BE2C (cell line): Measurements from ENCODE around the gene KL.

Experiments
- DNase-seq: peaks from one replicate; pipeline ENCODE4 v3.0.0-alpha.2; 2020
- H3K27me3 ChIP-seq: fragments of 250-450 bp; sonication (Bioruptor Pico); 2 replicates; pipeline ENCODE4 v1.5.1; 2020; ENCODE audit warnings: mild to moderate bottlenecking
- H3K36me3 ChIP-seq: fragments of 250-450 bp; sonication (Bioruptor Pico); 2 replicates; pipeline ENCODE4 v1.5.1; 2020; ENCODE audit warnings: mild to moderate bottlenecking
- H3K4me1 ChIP-seq: fragments of 250-450 bp; sonication (Bioruptor Pico); 2 replicates; pipeline ENCODE4 v1.5.1; 2020
- H3K4me3 ChIP-seq: 2 replicates; pipeline ENCODE4 v1.5.1; 2011; ENCODE audit warnings: low read depth, low read length
- H3K9me3 ChIP-seq: fragments of 250-450 bp; sonication (Bioruptor Pico); 2 replicates; pipeline ENCODE4 v1.5.1; 2020
- CTCF ChIP-seq: IDR thresholded peaks from 2 replicates; pipeline ENCODE4 v1.5.1; 2012; ENCODE audit warnings: mild to moderate bottlenecking, low read depth, low read length

The KL gene

GRCh38 chr13:33110386-33110712, 94.1 kb downstream of the KL start:
- Histone ChIP-seq H3K27me3 (no peaks in the 10 kb centered on the region), H3K4me1 (no peaks in the 10 kb centered on the region), H3K4me3 (no peak overlapping the region), H3K9me3 (no peaks in the 10 kb centered on the region), H3K36me3 (peaks cover 6% of the 10 kb centered on the region; the same call in 1 of the 2 replicates)
- TF ChIP-seq CTCF: no peak
- no peak for DNase-seq

GRCh38 chr13:33110713-33111413, 94.6 kb downstream of the KL start:
- Histone ChIP-seq H3K36me3 (peaks cover 5% of the 10 kb centered on the region; the same call in 1 of the 2 replicates), H3K4me3 (no peak overlapping the region), H3K4me1 (no peaks in the 10 kb centered on the region), H3K27me3 (no peaks in the 10 kb centered on the region), H3K9me3 (no peaks in the 10 kb centered on the region)
- TF ChIP-seq CTCF: no peak
- DNase-seq: no peak

GRCh38 chr13:33111414-33112110, 95.3 kb downstream of the KL start:
- Histone ChIP-seq H3K4me3 (no peak overlapping the region), H3K4me1 (no peaks in the 10 kb centered on the region), H3K27me3 (no peaks in the 10 kb centered on the region), H3K9me3 (no peaks in the 10 kb centered on the region), H3K36me3 (no peaks in the 10 kb centered on the region)
- DNase-seq: no peak
- no peak for TF ChIP-seq CTCF

GRCh38 chr13:33112766-33113165, 96.5 kb downstream of the KL start:
- no peak for TF ChIP-seq CTCF
- no peaks in the 10 kb centered on the region for H3K27me3 ChIP-seq
- H3K4me3 ChIP-seq: no peak overlapping the region
- H3K9me3 ChIP-seq: no peaks in the 10 kb centered on the region
- no peak for DNase-seq
- H3K36me3 ChIP-seq: no peaks in the 10 kb centered on the region
- no peaks in the 10 kb centered on the region for H3K4me1 ChIP-seq

GRCh38 chr13:33114146-33114545, 97.9 kb downstream of the KL start:
- no peaks in the 10 kb centered on the region for H3K36me3 ChIP-seq
- DNase-seq: no peak
- H3K4me3 ChIP-seq: no peak overlapping the region
- H3K27me3 ChIP-seq: no peaks in the 10 kb centered on the region
- no peaks in the 10 kb centered on the region for H3K9me3 ChIP-seq
- peaks cover 2% of the 10 kb centered on the region; the same call in 1 of the 2 replicates for H3K4me1 ChIP-seq
- TF ChIP-seq CTCF: no peak

GRCh38 chr13:33115274-33115673, 99.1 kb downstream of the KL start:
- Histone ChIP-seq H3K9me3 (no peaks in the 10 kb centered on the region), H3K36me3 (no peaks in the 10 kb centered on the region), H3K4me3 (no peak overlapping the region), H3K4me1 (peaks cover 9% of the 10 kb centered on the region), H3K27me3 (no peaks in the 10 kb centered on the region)
- no peak for DNase-seq
- no peak for TF ChIP-seq CTCF
